ENCODE data around the gene CCDC175. TPM values are rescaled to one million over a fixed set of nuclear protein-coding genes. Genes with fewer than 3 reads are reported as not detected.
A peak's percentile ranks its signal among the peaks of the same experiment; 100 is the strongest.

The CCDC175 gene
- total RNA-seq, 1 donor from 2014 or later = 0.24 TPM

DNA sequence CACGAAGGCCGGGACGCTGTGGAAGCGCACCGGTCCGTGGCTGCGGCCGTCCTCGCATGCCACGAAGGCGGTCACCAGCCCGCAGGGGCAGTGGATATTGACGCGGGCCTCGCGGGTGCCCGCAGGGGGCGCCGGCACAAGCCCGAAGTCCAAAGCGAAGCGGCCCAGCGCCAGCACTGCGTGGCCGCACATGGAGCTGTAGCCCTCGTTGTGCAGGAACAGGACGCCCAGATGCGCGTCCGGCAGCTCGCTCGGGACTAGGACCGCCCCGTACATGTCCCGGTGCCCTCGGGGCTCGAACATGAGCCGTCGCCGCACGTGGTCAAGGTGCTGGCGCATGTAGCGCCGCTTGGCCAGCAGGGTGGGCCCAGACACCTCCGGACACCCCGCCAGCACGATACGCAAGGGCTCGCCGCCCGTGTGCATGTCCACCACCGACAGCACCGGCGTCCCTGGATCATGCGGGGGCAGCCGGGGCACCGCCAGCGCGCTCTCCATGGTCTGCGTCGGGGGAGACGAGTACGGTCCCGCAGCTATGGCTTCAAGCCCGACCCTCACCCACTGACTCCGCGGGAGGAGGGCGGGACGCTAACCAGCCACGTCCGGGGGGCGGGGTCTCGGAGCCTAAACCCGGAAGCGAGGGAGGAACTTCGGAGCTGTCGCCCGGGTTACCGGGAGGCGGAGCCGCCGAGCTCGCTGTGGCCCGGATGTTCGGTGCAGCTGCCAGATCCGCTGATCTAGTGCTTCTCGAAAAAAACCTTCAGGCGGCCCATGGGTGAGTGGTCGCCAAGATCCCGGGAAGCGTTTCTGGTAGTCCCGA lies 92.6 kb downstream of the CCDC175 start, which contains the start of the genes JKAMP and L3HYPDH:
TSS of gene JKAMP (plus strand) at position 699 of the 820 bp plus-strand sequence. CDS start at position 772, 73 bp downstream.
TSS of gene L3HYPDH (minus strand) at position 590 of the 820 bp plus-strand sequence. CDS start at position 498, 92 bp downstream.
- H3K36me3 ChIP-seq = peaks cover 14% of the 10 kb centered on the region
- H3K27me3 ChIP-seq = no peaks in the 10 kb centered on the region
- Mint-ChIP-seq H3K9me3 (no peaks in the 10 kb centered on the region), H3K4me1 (peaks cover 25% of the 10 kb centered on the region), H3K27ac (peak within 1 kb of the TSS; percentile 92), H3K27me3 (ENCODE audit: insufficient read depth, low read depth) (no peaks in the 10 kb centered on the region), H3K4me3 (peak within 1 kb of the TSS; percentile 98), H3K36me3 (peaks cover 9% of the 10 kb centered on the region)
- peak; percentile 99 for DNase-seq (ENCODE audit: low spot score)
- H3K79me2 ChIP-seq (ENCODE audit: low read depth) = peaks cover 70% of the 10 kb centered on the region
- peak within 1 kb of the TSS; percentile 77 for H3K9ac ChIP-seq
- peaks cover 7% of the 10 kb centered on the region for H3F3A ChIP-seq (ENCODE audit: low read depth)
- H3K27ac ChIP-seq = peak within 1 kb of the TSS; percentile 79
- peak within 1 kb of the TSS; percentile 89 for H3K4me2 ChIP-seq
- no peaks in the 10 kb centered on the region for H3K9me3 ChIP-seq (ENCODE audit: low read depth)
- peak within 1 kb of the TSS; percentile 90 for H2AFZ ChIP-seq (replicated peaks)
- TF ChIP-seq EZH2 (IDR thresholded peaks at IDR 0.05) (peak; percentile 9), EZH2phosphoT487 (IDR thresholded peaks at IDR 0.05) (no peak)
- TF ChIP-seq, protein P1, sequence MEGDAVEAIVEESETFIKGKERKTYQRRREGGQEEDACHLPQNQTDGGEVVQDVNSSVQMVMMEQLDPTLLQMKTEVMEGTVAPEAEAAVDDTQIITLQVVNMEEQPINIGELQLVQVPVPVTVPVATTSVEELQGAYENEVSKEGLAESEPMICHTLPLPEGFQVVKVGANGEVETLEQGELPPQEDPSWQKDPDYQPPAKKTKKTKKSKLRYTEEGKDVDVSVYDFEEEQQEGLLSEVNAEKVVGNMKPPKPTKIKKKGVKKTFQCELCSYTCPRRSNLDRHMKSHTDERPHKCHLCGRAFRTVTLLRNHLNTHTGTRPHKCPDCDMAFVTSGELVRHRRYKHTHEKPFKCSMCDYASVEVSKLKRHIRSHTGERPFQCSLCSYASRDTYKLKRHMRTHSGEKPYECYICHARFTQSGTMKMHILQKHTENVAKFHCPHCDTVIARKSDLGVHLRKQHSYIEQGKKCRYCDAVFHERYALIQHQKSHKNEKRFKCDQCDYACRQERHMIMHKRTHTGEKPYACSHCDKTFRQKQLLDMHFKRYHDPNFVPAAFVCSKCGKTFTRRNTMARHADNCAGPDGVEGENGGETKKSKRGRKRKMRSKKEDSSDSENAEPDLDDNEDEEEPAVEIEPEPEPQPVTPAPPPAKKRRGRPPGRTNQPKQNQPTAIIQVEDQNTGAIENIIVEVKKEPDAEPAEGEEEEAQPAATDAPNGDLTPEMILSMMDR (IDR thresholded peaks at IDR 0.05) = peak; percentile 66
- H3K4me1 ChIP-seq = peaks cover 10% of the 10 kb centered on the region
- peaks cover 34% of the 10 kb centered on the region for H4K20me1 ChIP-seq (ENCODE audit: low read depth)
- H3K4me3 ChIP-seq = peak within 1 kb of the TSS; percentile 74

- no peak for TF ChIP-seq EZH2phosphoT487 (IDR thresholded peaks at IDR 0.05)
- TF ChIP-seq, protein P1 (IDR thresholded peaks at IDR 0.05) = no peak
- no peak for TF ChIP-seq EZH2 (IDR thresholded peaks at IDR 0.05)
- peak overlapping the region; percentile 74 for H3K4me3 ChIP-seq
- no peaks in the 10 kb centered on the region for H3K9me3 Mint-ChIP-seq
- peaks cover 10% of the 10 kb centered on the region for H3K4me1 ChIP-seq
- peak overlapping the region; percentile 98 for H3K4me3 Mint-ChIP-seq
- peaks cover 7% of the 10 kb centered on the region for H3F3A ChIP-seq (ENCODE audit: low read depth)
- no peaks in the 10 kb centered on the region for H3K27me3 Mint-ChIP-seq (ENCODE audit: insufficient read depth, low read depth)
- H3K4me2 ChIP-seq = peak overlapping the region; percentile 89
- no peak overlapping the region for H3K9ac ChIP-seq
- peak overlapping the region; percentile 90 for H2AFZ ChIP-seq (replicated peaks)
- H3K36me3 Mint-ChIP-seq = peaks cover 5% of the 10 kb centered on the region
- H3K4me1 Mint-ChIP-seq = peaks cover 25% of the 10 kb centered on the region
- H4K20me1 ChIP-seq (ENCODE audit: low read depth) = peaks cover 34% of the 10 kb centered on the region
- H3K27ac ChIP-seq = no peak overlapping the region
- peaks cover 63% of the 10 kb centered on the region for H3K79me2 ChIP-seq (ENCODE audit: low read depth)
- no peak for DNase-seq (ENCODE audit: low spot score)
- no peaks in the 10 kb centered on the region for H3K9me3 ChIP-seq (ENCODE audit: low read depth)
- H3K36me3 ChIP-seq = peaks cover 11% of the 10 kb centered on the region
- no peaks in the 10 kb centered on the region for H3K27me3 ChIP-seq
- H3K27ac Mint-ChIP-seq = peak overlapping the region; percentile 92
These were observed 93.2 kb downstream of the CCDC175 start for GRCh38 chr14:59483363-59483762.

GRCh38 chr14:59482541-59483331 lies 93.9 kb downstream of the CCDC175 start:
- no peaks in the 10 kb centered on the region for H3K9me3 ChIP-seq (ENCODE audit: low read depth)
- no peak for DNase-seq (ENCODE audit: low spot score)

More at GRCh38 chr14:59482541-59483331, 93.9 kb downstream of the CCDC175 start:
- H3K27ac ChIP-seq = no peak overlapping the region
- H3K4me1 Mint-ChIP-seq = peaks cover 25% of the 10 kb centered on the region
- H3K36me3 Mint-ChIP-seq = peaks cover 2% of the 10 kb centered on the region
- peaks cover 10% of the 10 kb centered on the region for H3K4me1 ChIP-seq
- peak overlapping the region; percentile 89 for H3K4me2 ChIP-seq
- no peak overlapping the region for H2AFZ ChIP-seq (replicated peaks)
- no peaks in the 10 kb centered on the region for H3K9me3 Mint-ChIP-seq
- H3K27ac Mint-ChIP-seq = no peak overlapping the region
- H3K4me3 ChIP-seq = peak overlapping the region; percentile 74
- peak overlapping the region; percentile 98 for H3K4me3 Mint-ChIP-seq
- H3K27me3 ChIP-seq = no peaks in the 10 kb centered on the region
- H3F3A ChIP-seq (ENCODE audit: low read depth) = peaks cover 7% of the 10 kb centered on the region
- H4K20me1 ChIP-seq (ENCODE audit: low read depth) = peaks cover 32% of the 10 kb centered on the region
- no peaks in the 10 kb centered on the region for H3K27me3 Mint-ChIP-seq (ENCODE audit: insufficient read depth, low read depth)
- no peak for TF ChIP-seq EZH2phosphoT487 (IDR thresholded peaks at IDR 0.05)
- no peak for TF ChIP-seq EZH2 (IDR thresholded peaks at IDR 0.05)
- TF ChIP-seq, protein P1 (IDR thresholded peaks at IDR 0.05) = no peak
- H3K79me2 ChIP-seq (ENCODE audit: low read depth) = peaks cover 57% of the 10 kb centered on the region
- peaks cover 5% of the 10 kb centered on the region for H3K36me3 ChIP-seq
- no peak overlapping the region for H3K9ac ChIP-seq

All from neural progenitor cell (in vitro differentiated cells).